ENCODE results near the gene INO80C.

The INO80C gene

GRCh38 chr18:35451032-35451431 is 46.7 kb downstream of the INO80C start:
- Histone ChIP-seq H3K9me3 (ENCODE audit: insufficient read depth, low read length) (no peaks in the 10 kb centered on the region), H3K4me3 (ENCODE audit: low read length) (no peak overlapping the region), H3K36me3 (replicated peaks; ENCODE audit: low read depth, low read length) (no peaks in the 10 kb centered on the region), H3K4me1 (ENCODE audit: low read length) (no peaks in the 10 kb centered on the region), H3K27me3 (ENCODE audit: low read depth, low read length) (no peaks in the 10 kb centered on the region), H3K4me2 (ENCODE audit: low read length) (no peak overlapping the region), H3K9ac (ENCODE audit: low read length) (no peak overlapping the region), H3K27ac (ENCODE audit: low read length) (no peak overlapping the region), H4K20me1 (ENCODE audit: insufficient read depth, low read length) (no peaks in the 10 kb centered on the region), H3K79me2 (ENCODE audit: low read length) (no peaks in the 10 kb centered on the region), H2AFZ (ENCODE audit: low read depth, low read length) (no peak overlapping the region)
- TF ChIP-seq EZH2phosphoT487 (IDR thresholded peaks at IDR 0.05; ENCODE audit: low read depth): no peak
- no peak for TF ChIP-seq CTCF (IDR thresholded peaks at IDR 0.05; ENCODE audit: low read depth, low read length)

DNA sequence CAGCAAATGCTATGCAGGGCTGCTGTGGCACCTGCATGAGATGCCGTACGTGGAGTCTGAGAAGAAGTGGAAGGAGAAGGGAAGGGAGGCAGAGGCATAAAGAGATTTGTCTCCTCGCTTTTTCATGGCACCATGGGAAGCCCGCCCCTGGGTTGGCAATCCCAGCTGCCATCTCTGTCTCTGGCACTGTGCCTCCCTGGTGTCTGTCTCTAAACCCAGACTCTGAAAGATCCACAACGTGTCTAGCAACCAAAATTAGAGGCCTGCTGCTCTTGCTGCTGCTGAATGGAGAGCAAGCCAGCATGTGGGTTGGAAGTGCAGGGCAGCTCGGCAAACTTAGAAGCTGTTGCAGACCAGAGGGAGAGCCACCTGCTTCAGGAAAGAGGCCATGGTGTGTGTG is 53.1 kb downstream of the INO80C start:
- no peak overlapping the region for H3K9ac ChIP-seq (ENCODE audit: low read length)
- no peak overlapping the region for H2AFZ ChIP-seq (ENCODE audit: low read depth, low read length)
- no peaks in the 10 kb centered on the region for H3K79me2 ChIP-seq (ENCODE audit: low read length)
- H3K4me3 ChIP-seq (ENCODE audit: low read length): no peak overlapping the region
- TF ChIP-seq CTCF (IDR thresholded peaks at IDR 0.05; ENCODE audit: low read depth, low read length) (no peak), EZH2phosphoT487 (IDR thresholded peaks at IDR 0.05; ENCODE audit: low read depth) (no peak)
- no peaks in the 10 kb centered on the region for H3K36me3 ChIP-seq (replicated peaks; ENCODE audit: low read depth, low read length)
- H3K27ac ChIP-seq (ENCODE audit: low read length): no peak overlapping the region
- H4K20me1 ChIP-seq (ENCODE audit: insufficient read depth, low read length): no peaks in the 10 kb centered on the region
- no peaks in the 10 kb centered on the region for H3K9me3 ChIP-seq (ENCODE audit: insufficient read depth, low read length)
- H3K4me2 ChIP-seq (ENCODE audit: low read length): no peak overlapping the region
- peaks cover 21% of the 10 kb centered on the region for H3K4me1 ChIP-seq (ENCODE audit: low read length)
- no peaks in the 10 kb centered on the region for H3K27me3 ChIP-seq (ENCODE audit: low read depth, low read length)

DNA sequence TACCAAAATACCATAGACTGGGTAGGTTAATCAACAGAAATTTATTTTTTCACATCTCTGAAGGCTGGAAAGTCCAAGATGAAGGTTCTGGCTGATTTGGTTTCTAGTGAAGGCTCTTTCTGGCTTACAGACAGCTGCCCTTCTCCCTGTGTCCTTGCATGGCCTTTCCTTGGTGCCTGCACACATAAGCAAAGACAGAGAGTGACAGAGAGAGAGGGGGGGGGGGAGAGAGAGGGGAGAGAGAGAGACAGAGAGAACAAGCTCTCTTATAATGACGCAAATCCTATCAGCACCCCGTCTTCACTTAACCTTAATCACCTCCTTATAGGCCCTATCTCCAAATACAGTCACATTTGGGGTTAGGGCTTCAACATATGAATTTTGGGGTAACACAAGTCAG is 53.9 kb downstream of the INO80C start:
- Histone ChIP-seq H3K4me1 (ENCODE audit: low read length) (peaks cover 21% of the 10 kb centered on the region), H3K27me3 (ENCODE audit: low read depth, low read length) (no peaks in the 10 kb centered on the region), H4K20me1 (ENCODE audit: insufficient read depth, low read length) (no peaks in the 10 kb centered on the region), H3K27ac (ENCODE audit: low read length) (no peak overlapping the region), H3K4me3 (ENCODE audit: low read length) (no peak overlapping the region), H3K79me2 (ENCODE audit: low read length) (no peaks in the 10 kb centered on the region), H3K36me3 (replicated peaks; ENCODE audit: low read depth, low read length) (no peaks in the 10 kb centered on the region), H2AFZ (ENCODE audit: low read depth, low read length) (peak overlapping the region; percentile 69; the same call in 1 of the 2 replicates), H3K9ac (ENCODE audit: low read length) (no peak overlapping the region), H3K4me2 (ENCODE audit: low read length) (peak overlapping the region; percentile 31), H3K9me3 (ENCODE audit: insufficient read depth, low read length) (no peaks in the 10 kb centered on the region)
- no peak for TF ChIP-seq CTCF (IDR thresholded peaks at IDR 0.05; ENCODE audit: low read depth, low read length)
- TF ChIP-seq EZH2phosphoT487 (IDR thresholded peaks at IDR 0.05; ENCODE audit: low read depth): no peak

GRCh38 chr18:35443434-35443833 is 54.3 kb downstream of the INO80C start:
- Histone ChIP-seq H3K79me2 (ENCODE audit: low read length) (no peaks in the 10 kb centered on the region), H3K27ac (ENCODE audit: low read length) (no peak overlapping the region), H2AFZ (ENCODE audit: low read depth, low read length) (peak overlapping the region; percentile 69; the same call in 1 of the 2 replicates), H3K4me1 (ENCODE audit: low read length) (peaks cover 21% of the 10 kb centered on the region), H3K4me2 (ENCODE audit: low read length) (peak overlapping the region; percentile 31), H3K4me3 (ENCODE audit: low read length) (no peak overlapping the region), H3K27me3 (ENCODE audit: low read depth, low read length) (no peaks in the 10 kb centered on the region), H3K9me3 (ENCODE audit: insufficient read depth, low read length) (no peaks in the 10 kb centered on the region), H4K20me1 (ENCODE audit: insufficient read depth, low read length) (no peaks in the 10 kb centered on the region), H3K36me3 (replicated peaks; ENCODE audit: low read depth, low read length) (no peaks in the 10 kb centered on the region), H3K9ac (ENCODE audit: low read length) (no peak overlapping the region)
- TF ChIP-seq EZH2phosphoT487 (IDR thresholded peaks at IDR 0.05; ENCODE audit: low read depth) (no peak), CTCF (IDR thresholded peaks at IDR 0.05; ENCODE audit: low read depth, low read length) (no peak)
